Measurements from ENCODE around the gene ACSM2A.
"Not testable (repeated sequence)": the region's sequence is repeated elsewhere in the genome, so short reads cannot be mapped to it uniquely, and the experiment has no call there.

Gene ACSM2A, protein sequence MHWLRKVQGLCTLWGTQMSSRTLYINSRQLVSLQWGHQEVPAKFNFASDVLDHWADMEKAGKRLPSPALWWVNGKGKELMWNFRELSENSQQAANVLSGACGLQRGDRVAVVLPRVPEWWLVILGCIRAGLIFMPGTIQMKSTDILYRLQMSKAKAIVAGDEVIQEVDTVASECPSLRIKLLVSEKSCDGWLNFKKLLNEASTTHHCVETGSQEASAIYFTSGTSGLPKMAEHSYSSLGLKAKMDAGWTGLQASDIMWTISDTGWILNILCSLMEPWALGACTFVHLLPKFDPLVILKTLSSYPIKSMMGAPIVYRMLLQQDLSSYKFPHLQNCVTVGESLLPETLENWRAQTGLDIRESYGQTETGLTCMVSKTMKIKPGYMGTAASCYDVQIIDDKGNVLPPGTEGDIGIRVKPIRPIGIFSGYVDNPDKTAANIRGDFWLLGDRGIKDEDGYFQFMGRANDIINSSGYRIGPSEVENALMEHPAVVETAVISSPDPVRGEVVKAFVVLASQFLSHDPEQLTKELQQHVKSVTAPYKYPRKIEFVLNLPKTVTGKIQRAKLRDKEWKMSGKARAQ

DNA sequence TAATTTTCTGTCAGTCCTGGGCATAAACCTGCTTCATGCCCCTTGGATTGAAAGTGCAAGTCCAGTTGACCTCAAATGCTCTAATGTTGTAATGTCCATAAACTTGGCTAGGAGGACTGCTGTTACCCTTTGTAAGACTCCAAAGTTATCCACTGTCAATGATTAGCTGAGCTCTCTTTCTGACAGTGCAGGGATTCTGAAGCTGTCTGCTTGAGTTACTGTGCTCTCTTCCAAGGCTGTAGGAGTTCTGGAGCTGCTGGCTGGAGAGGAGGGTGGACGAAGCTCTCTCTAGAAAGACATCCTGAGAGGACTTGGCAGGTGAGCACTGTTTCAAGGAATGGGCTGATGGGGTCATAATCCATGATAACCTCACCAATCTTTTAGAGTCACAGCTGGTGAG is at the start of gene ACSM2A:
Gene ACSM2A, plus strand, starts transcription at position 158 of the 400 bp plus-strand sequence. CDS start 8,594 bp downstream, outside the sequence.
- DNase-seq (ENCODE audit: low spot score), result not testable (repeated sequence)

DNA sequence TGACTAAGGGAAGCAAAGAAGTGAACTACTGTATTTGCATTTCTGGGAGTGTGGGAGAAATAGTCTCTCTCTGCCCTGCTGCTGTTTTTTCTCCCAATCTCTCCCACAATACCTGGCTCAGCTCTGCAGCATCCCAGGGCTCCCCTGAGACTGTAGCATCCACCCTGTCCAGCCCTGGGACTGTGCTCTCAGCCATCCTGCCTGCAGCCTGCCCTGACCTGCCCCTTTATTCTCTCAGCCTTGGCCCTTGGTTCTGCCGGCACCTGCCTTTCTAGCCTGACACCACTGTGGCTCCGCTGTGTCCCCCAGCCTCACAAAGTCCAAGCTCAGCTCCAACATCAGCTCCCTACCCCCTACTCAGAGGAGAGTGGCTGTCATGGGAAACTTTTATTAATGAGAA is 48.7 kb upstream of the ACSM2A start:
- DNase-seq (ENCODE audit: low spot score), result no peak

DNA sequence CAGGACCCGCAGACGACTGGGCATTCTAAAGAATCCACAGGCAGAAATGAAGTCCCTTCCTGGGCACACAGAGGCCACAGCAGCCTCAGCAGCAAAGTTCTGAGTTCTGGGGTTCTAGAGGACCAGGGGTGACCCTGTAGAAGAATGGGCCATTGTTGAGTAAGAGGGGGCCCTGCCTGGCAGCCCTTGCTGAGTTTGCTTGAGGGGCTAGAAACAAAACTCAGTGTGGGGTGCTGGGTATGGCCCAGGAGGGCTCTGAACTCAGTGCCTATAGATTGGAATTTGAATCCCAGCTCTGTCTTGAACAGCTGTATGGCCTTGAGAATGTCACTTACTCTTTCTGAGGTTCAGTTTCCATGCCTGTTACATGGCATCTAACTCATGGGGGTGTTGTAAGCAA is 46.7 kb upstream of the ACSM2A start, which contains the start of gene PDILT:
Gene PDILT, minus strand, starts transcription at position 101 of the 400 bp plus-strand sequence. CDS start 5,437 bp downstream, outside the sequence.
- no peak for DNase-seq (ENCODE audit: low spot score)

DNA sequence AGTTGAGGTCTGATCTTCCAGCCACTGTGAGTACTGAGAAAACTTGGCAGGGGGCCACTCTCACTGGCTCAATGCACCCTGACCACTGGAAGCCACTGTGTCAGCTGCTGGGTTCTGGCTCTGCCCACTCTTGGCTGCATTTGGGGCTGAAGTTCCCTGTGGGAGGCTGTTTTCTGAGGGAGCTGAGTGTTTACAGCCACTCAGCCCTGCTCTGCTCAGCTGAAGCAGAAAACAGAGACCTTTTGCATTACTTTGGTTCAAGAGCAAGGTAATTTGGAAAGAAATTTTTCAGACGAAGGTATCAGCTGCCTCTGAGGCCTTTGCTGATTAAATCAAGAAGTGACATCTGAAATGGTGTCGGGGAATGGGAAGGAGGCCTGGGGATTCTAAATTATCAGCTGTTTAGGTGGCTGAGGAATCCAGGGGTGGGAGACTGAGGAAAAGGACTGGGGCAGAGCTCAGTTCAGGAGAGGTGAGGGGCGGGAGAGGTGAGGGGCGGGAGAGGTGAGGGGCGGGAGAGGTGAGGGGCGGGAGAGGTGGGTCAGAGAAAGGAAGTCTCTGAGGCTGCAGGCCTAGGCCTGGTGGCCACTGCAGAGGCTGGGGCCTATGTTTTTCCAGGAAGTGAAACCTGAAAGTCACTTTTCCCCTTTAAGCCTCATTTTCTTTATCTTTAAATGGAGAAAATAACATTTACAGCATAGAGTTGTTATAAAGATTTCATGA is 41.8 kb upstream of the ACSM2A start, which contains the start of gene ACSM5:
Gene ACSM5, plus strand, starts transcription at position 137 of the 723 bp plus-strand sequence. CDS start 1,951 bp downstream, outside the sequence.
- DNase-seq (ENCODE audit: low spot score), result no peak

DNA sequence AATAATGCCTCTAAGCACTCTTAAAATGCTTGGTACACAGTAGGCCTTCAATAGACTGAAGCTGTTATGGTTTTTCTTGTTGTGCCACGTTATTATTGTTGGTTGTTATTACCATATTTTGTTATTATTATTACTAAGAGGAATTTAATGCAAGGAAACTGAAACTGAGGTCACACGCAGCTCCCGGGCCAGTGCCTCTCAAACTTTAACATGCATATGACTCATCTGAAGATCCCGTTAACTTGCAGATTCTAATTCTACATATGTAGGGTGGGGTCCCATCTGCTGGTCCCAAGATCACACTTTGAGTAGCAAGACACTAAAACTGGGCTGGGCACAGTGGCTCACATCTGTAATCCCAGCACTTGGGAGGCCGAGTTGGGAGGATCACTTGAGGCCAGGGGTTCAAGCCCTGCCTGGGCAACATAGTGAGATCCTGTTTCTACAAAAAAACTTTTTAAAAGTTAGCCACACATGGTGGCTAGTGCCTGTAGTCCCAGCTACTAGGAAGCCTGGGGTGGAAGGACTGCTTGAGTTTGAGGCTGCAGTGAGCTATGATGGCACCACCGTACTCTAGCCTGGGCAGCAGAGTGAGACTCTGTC is 41.1 kb upstream of the ACSM2A start:
- no peak for DNase-seq (ENCODE audit: low spot score)

DNA sequence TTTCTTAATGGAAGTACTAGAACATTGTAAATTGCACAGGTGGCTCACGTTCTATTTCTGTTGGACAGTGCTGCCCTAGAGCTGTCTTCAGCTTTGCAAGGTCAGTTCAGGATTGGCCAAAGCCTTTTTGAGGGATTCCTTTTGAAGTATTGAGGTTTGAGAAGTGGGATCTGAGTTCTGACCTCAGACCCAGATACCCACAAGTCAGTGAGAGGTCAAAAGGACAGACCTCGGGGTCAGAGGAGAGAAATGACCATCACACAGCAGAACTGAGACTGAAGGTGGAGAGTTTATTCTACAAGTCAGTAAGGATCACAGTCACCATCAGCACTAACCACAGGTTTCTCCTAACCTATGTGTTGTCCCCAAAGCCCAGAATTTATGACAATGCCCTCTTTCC is 40.3 kb upstream of the ACSM2A start:
- DNase-seq (ENCODE audit: low spot score), result no peak

DNA sequence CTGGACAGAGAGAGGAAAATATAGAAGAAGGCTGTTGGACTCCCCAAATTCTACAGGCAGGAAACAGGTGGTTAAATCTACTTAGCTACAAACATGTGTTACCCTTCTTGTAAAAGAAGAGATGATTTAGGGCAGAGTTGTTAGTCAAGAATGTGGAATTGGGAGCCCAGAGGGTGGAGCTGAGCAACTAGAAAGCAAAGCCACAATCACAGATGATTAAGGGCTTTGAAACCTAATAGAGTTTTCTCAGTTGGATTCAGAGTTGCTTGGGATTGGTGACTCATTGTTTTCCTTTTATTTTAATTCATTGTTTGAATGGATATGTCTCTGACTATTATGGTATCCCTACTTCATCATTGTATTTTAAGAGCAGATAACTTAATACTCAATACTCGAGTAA is 35.8 kb upstream of the ACSM2A start:
- no peak for DNase-seq (ENCODE audit: low spot score)

DNA sequence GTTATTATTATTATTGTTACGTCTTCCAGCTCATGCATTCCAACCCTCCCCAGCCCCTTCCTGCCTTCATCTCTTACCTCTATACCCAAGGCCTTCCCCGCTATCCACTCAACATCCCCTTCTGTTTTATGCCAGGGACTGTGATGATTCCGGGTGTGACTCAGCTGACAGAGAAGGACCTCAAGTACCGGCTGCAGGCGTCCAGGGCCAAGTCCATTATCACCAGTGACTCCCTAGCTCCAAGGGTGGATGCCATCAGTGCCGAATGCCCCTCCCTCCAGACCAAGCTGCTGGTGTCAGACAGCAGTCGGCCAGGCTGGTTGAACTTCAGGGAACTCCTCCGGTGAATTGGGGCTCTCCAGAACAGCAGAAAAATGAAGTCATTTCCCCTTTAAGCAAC is 32.2 kb upstream of the ACSM2A start:
- not testable (repeated sequence) for DNase-seq (ENCODE audit: low spot score)

DNA sequence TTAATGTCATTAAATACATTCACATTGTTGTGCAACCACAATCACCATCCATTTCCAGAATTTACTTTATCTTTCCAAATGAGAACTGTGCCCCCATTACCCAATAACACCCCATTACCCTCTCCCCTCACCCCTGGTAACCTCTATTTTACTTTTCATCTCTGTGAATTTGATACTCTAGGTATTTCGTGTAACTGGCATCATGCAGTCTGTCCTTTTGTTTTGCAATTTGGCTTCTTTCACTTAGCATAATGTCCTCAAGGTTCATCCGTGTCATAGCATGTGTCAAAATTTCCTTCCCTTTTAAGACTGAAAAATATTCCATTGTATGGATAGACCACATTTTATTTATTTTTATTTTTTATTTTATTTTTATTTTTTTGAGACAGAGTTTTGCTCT is 29.6 kb upstream of the ACSM2A start:
- not testable (repeated sequence) for DNase-seq (ENCODE audit: low spot score)

DNA sequence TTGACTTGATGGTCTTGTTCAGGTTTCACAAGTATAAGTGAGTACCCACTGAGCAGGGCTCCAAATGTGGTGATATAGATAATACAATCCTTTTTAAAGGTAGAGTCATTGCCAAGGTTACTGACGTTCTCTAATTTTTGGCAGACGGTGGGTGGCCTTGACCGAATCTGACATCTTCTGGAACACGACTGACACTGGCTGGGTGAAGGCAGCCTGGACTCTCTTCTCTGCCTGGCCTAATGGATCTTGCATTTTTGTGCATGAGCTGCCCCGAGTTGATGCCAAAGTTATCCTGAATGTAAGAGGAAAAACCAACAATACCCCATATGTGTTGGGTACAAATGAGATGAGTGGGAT is 27.6 kb upstream of the ACSM2A start:
- not testable (repeated sequence) for DNase-seq (ENCODE audit: low spot score)

DNA sequence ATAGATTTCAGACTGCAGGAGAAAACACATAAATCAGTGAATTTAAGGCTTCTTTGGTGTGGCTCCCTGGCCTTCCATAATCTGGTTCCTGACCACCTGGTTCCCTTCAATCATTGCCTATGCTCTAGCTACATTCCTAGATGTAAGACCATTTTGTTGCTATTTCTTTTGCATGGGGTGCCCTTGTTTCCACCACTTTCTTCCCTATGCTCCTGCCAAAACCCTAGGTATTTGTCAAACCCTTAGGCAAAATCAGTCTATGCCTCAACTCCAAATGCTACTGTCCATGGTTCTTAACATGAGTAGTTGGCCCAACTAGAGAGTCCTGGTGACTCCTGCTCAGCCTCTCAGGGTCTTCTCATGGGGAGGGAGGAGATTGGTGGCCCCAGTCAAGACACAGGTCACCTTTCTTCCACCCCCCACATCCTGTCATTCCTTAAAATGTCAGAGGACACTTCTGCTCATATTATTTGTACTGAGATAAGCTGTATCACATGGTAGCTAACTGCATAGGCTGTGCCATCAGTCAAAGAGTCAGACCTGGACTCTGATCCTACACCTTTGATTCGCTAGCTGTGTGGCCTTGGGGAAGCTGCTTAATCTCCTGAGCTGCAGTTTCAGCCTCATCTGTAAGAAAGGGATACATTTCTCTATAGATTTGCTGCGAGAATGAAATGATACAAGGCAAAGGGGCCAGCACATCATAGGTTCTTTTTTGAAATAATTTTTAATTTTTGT is 27.0 kb upstream of the ACSM2A start:
- DNase-seq (ENCODE audit: low spot score), result no peak

DNA sequence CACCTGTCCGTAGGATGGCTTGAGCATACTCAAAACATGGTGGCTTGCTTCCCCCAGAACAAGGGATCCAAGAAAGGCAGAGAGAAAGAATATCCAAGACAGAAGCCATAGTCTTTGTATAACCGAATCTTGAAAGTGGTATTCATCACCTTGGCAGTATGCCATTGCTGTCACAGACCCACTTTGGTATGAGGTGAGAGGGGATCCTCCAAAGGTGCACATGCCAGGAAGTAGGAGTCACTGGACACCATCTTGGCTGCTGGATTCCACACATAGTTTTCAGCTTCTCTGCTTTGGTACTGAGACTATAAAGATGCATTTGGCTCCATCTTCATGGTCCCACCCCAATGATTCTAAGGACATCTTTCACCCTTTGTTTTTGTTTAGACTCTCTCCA is 23.9 kb upstream of the ACSM2A start:
- DNase-seq (ENCODE audit: low spot score), result not testable (repeated sequence)

DNA sequence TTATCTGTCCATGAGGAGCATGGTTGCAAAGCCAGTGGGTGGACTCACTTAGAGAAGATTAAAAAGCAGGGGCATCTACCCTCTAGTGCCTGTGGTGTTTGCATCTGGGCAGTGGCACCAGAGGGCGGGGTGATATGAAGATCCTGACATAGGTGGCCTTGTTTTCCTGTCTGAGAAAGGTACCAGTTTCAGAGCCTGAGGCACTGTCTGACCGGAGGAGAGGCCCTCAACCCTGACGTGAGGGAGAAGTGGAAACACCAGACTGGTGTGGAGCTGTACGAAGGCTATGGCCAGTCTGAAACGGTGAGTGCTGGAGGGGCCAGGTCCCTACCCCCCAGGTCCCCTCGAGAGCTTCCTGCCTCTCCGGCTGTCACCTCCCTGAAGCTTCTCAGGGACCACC is 21.8 kb upstream of the ACSM2A start:
- DNase-seq (ENCODE audit: low spot score), result not testable (repeated sequence)

DNA sequence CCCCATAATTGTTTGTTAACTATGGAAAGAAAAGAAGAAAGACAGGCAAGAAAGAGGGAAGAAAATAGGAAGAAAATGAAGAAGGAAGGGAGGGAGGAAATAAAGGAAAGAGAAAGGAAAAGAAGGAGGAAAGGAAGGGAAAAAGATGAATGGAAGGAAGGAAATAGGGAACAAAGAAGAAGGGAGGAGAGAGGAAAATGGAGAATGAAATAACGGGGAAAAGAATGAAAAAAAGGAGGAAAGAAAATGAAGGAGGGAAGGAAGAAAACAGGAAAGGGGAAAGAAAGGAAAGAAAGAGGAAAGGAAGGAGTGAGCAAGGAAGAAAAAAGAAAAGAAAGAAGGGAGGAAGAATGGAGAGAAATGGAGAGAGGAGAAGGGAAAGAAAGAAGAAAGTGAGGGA is 20.8 kb upstream of the ACSM2A start:
- not testable (repeated sequence) for DNase-seq (ENCODE audit: low spot score)

DNA sequence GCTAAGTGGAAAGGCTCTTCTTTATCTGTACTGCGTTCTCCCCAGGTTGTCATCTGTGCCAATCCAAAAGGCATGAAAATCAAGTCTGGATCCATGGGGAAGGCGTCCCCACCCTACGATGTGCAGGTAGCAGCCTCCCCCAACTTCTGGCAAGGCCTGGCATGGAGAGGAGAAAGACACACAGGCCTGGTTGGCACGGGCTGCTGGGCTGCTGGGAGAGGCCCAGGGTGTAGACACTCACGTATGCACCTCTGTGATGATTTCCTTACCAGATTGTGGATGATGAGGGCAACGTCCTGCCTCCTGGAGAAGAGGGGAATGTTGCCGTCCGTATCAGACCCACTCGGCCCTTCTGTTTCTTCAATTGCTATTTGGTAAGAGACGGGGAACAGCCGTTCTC is 20.4 kb upstream of the ACSM2A start:
- no peak for DNase-seq (ENCODE audit: low spot score)

DNA sequence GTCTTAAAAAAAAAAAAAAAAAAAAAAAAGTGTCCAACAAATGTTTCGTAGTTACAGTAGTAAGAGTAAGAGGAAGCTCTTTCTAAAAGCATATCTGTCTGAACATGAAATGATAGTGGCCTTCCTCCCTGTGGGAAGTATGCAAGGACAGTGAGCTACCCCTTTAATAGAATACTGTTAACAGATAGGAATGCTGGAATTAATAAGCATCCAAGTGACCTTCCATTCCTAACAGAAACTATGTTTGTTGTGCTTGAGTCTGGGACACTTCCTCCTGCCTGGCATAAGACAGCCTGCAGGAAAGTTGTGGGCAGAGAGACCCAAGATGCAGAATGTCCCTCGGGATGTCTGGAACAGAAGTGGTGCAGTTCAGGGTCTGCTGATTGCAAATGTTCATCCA is 12.4 kb upstream of the ACSM2A start:
- not testable (repeated sequence) for DNase-seq (ENCODE audit: low spot score)

DNA sequence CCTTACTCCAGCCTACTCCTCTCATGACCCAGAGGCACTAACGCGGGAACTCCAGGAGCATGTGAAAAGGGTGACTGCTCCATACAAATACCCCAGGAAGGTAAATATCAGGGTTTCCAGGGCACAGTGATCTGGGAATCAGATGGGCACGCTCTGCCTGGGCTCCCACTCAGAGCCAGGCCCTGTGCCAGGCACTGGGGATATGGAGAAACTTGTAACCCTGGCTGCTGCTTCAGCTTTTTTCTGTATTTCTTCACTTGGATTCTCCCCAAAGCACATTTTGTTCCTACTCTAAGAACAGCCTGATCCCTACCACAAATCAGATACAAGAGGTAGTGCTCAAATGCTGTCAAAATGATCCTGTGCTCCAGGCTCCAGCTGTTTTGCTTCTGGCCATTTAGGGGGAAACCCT is 11.5 kb upstream of the ACSM2A start:
- not testable (repeated sequence) for DNase-seq (ENCODE audit: low spot score)

DNA sequence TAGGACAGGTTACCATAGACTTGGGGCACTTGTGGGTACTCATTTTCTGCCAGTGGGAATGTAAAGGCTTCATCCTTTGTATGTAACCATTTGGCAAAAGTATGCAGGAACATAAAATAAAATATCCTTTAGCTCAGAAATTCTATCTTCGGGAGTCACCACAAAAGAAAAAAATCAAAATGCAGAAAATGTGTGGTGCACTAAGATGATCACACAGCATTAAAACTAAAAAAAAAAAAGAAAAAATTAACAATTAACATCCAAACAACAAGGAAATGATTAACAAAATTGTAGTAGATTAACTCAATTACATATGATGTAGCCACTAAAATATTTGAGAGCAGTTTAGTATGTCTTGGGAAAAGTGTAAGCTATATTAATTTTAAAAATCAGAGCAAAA is 10.6 kb upstream of the ACSM2A start:
- DNase-seq (ENCODE audit: low spot score), result not testable (repeated sequence)

DNA sequence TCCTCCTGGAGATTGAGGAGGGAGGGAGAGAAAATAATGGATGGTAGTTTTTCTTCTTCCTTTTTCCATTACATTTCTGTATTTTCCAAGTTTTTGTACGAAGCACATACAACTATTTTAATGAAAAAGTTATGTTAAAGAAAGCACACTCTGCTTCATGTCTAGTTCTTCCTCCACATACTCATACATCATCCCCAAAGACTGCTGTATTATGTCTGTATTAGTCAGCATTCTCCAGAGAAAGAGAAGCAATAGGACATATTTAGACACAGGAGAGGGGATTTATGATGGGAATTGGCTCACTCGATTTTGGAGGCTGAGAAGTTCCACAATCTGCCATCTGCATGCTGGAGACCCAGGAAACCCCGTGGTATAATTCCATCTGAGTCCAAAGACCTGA is 10.1 kb upstream of the ACSM2A start:
- no peak for DNase-seq (ENCODE audit: low spot score)

DNA sequence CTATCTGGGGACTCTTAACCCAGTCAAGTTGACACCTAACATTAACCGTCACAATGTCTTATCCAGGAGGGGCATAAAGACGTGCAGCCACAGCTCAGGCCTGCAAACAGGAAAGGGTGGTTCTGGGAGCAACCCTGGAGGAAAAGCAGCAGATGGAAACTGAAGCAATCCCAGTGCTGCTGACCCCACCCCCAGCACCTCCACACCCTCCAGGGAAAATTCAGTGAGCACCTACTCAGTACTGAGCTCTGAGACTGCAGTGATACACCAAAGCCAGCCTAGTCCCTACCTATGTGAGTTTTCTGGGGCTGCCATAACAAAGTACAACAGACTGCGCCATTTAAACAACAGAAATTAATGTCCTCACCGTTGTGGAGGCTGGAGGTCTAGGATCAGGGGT is 9.5 kb upstream of the ACSM2A start:
- DNase-seq (ENCODE audit: low spot score), result not testable (repeated sequence)

DNA sequence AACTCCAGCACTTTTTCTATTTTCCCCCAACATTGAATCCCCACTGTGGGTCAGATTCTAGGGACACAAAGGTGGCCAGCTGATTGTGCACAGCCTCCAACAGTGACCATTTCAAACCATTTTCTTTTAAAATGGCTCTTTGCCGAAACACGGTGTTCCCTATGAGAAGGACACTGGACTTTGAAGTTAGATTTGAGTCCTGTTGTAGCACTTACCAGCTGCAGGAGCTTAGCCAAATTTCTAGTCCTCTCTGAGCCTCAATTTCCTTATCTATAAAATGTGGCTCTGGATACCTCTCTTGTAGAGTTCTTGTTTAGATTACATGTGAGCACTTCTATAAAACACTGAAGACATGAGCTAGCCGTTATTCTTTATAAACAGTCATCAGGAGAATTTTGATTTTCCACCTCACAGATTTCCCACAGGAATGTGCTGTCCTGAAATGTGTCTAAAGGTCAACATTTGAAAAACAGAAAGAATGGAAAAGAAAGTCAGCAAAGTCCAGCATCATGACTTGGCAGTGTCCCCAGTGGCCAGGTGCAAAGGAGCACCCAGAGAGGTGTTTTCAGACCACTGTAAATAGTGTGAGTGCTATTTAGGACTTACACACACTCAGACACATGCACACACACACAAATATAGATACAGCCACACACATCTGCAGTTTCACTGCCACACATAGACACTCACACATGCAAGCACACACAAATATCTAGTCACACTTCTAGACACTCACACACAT is 4.5 kb upstream of the ACSM2A start:
- not testable (repeated sequence) for DNase-seq (ENCODE audit: low spot score)

Data from HuH-7.5 (cell line).